ENCODE measurements around the gene YY1. TPM values are rescaled to one million over a fixed set of nuclear protein-coding genes. Genes with fewer than 3 reads are reported as not detected.

YY1 gene
- total RNA-seq, 1 donor from 2014 or later: 89.0 TPM

- no peak overlapping the region for H3K27ac Mint-ChIP-seq
- no peaks in the 10 kb centered on the region for H3K27me3 Mint-ChIP-seq (ENCODE audit: low read depth)
- DNase-seq (ENCODE audit: low spot score in 2 of 2, unreplicated experiment in 2 of 2): no peak
- H3K9me3 Mint-ChIP-seq: no peaks in the 10 kb centered on the region
- peaks cover 4% of the 10 kb centered on the region for H3K4me1 Mint-ChIP-seq
- H3K36me3 Mint-ChIP-seq: no peaks in the 10 kb centered on the region
- TF ChIP-seq, protein P1, sequence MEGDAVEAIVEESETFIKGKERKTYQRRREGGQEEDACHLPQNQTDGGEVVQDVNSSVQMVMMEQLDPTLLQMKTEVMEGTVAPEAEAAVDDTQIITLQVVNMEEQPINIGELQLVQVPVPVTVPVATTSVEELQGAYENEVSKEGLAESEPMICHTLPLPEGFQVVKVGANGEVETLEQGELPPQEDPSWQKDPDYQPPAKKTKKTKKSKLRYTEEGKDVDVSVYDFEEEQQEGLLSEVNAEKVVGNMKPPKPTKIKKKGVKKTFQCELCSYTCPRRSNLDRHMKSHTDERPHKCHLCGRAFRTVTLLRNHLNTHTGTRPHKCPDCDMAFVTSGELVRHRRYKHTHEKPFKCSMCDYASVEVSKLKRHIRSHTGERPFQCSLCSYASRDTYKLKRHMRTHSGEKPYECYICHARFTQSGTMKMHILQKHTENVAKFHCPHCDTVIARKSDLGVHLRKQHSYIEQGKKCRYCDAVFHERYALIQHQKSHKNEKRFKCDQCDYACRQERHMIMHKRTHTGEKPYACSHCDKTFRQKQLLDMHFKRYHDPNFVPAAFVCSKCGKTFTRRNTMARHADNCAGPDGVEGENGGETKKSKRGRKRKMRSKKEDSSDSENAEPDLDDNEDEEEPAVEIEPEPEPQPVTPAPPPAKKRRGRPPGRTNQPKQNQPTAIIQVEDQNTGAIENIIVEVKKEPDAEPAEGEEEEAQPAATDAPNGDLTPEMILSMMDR (IDR thresholded peaks at IDR 0.05; ENCODE audit: unreplicated experiment): no peak
- H3K4me3 Mint-ChIP-seq: no peak overlapping the region
Observed at GRCh38 chr14:100317389-100317788, 78.4 kb downstream of the YY1 start.

- TF ChIP-seq, protein P1 (IDR thresholded peaks at IDR 0.05; ENCODE audit: unreplicated experiment): peak; percentile 49
- DNase-seq (ENCODE audit: low spot score in 2 of 2, unreplicated experiment in 2 of 2): peak in 1 of 2 experiments; percentile 58
- Mint-ChIP-seq H3K27ac (no peak overlapping the region), H3K27me3 (ENCODE audit: low read depth) (no peaks in the 10 kb centered on the region), H3K36me3 (no peaks in the 10 kb centered on the region), H3K4me1 (no peaks in the 10 kb centered on the region), H3K4me3 (no peak overlapping the region), H3K9me3 (no peaks in the 10 kb centered on the region)
Observed at GRCh38 chr14:100317912-100318808, 79.2 kb downstream of the YY1 start.

DNA sequence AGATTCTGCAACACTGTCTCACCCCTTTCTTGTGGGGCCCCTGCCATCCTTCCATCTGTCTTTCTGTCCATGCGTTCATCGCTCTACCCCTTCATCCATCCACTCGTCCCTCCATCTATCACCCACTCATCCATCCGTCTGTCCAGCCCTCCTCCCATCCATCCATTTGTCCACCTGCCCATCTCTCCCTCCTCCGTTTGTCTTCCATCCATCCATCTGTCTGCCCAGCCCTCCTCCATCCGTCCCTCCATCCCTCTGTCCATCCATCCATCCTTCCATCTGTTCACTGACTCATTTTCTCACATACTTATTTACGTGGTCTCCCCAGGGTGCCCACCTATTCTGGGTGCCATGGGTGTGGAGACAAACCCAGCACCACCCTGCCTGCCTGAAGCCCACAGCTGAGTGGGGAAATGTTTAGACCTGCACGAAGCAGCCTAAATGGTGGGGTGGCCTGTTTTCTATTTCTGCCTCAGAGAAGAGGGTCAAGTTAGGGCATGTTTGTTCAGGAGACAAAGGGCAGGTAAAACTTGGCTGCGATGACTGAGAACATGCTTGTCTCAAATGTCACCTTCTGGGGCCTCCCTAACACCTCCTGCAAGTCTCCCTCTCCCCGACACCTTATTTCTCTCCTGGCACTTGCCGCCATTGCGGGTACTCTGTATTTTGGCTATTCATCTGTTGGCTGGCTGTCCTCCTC, 81.4 kb downstream of the YY1 start:
- Mint-ChIP-seq H3K4me1 (no peaks in the 10 kb centered on the region), H3K27me3 (ENCODE audit: low read depth) (no peaks in the 10 kb centered on the region), H3K36me3 (no peaks in the 10 kb centered on the region), H3K4me3 (no peak overlapping the region), H3K27ac (no peak overlapping the region), H3K9me3 (no peaks in the 10 kb centered on the region)
- TF ChIP-seq, protein P1 (IDR thresholded peaks at IDR 0.05; ENCODE audit: unreplicated experiment): no peak
- DNase-seq (ENCODE audit: low spot score in 2 of 2, unreplicated experiment in 2 of 2): no peak

DNA sequence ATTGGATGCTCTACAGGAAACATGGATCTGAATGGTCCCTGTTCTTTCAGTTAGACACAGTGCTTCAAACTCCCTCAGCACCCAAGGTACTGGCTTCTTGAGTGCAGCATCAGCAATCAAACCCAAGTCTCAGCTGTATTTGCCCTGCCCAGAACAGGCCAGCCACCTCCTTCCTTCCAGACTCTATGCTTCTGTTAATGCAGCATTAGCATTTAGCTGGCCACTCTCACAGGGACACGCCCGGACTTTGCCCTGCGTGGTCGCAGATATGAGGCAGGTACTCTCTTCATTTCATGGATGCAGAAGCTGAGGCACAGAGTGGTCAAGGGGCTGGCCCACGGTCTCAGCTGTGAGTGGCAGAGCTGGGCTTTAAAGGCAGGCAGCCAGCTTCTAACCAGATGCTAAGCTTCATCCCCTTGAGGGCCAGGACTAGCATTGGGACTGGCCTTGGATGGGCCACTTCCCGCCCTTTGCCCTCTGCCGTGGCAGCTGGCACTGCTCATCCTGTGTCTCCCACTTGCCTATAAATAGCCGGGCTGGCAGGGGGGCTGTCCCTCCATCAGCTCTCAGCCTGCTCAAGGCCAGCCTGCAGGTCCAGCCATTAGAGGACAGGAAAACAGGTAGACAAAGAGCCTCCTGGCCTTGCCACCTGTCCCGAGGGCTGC, 82.7 kb downstream of the YY1 start:
- TF ChIP-seq, protein P1 (IDR thresholded peaks at IDR 0.05; ENCODE audit: unreplicated experiment): no peak
- Mint-ChIP-seq H3K9me3 (no peaks in the 10 kb centered on the region), H3K36me3 (no peaks in the 10 kb centered on the region), H3K27me3 (ENCODE audit: low read depth) (no peaks in the 10 kb centered on the region), H3K4me1 (no peaks in the 10 kb centered on the region), H3K4me3 (no peak overlapping the region), H3K27ac (no peak overlapping the region)
- DNase-seq (ENCODE audit: low spot score in 2 of 2, unreplicated experiment in 2 of 2): no peak

- H3K4me1 Mint-ChIP-seq: no peaks in the 10 kb centered on the region
- H3K27ac Mint-ChIP-seq: no peak overlapping the region
Observed at GRCh38 chr14:100322138-100322957, 83.4 kb downstream of the YY1 start.

More at GRCh38 chr14:100322138-100322957, 83.4 kb downstream of the YY1 start:
- no peaks in the 10 kb centered on the region for H3K9me3 Mint-ChIP-seq
- no peaks in the 10 kb centered on the region for H3K36me3 Mint-ChIP-seq
- no peak overlapping the region for H3K4me3 Mint-ChIP-seq
- no peak for DNase-seq (ENCODE audit: low spot score in 2 of 2, unreplicated experiment in 2 of 2)
- TF ChIP-seq, protein P1 (IDR thresholded peaks at IDR 0.05; ENCODE audit: unreplicated experiment): no peak
- H3K27me3 Mint-ChIP-seq (ENCODE audit: low read depth): no peaks in the 10 kb centered on the region

All from mesothelial cell of epicardium (in vitro differentiated cells).